Hypothalamus (tissue), 51 donors: ENCODE data around the gene RPUSD1.
A peak's percentile ranks its signal among the peaks of the same experiment; 100 is the strongest.

ENCODE experiments used
- DNase-seq, 51 donors: peaks; one replicate each; lab custom pipeline; 2025; lab: John Stamatoyannopoulos, UW

RPUSD1 gene

GRCh38 chr16:799948-800833 lies 12.0 kb upstream of the RPUSD1 start, which contains the start of gene GNG13:
GNG13 (minus strand) TSS chr16:800734; CDS start chr16:799077, 1,657 bp downstream.
- no peak for DNase-seq

DNA sequence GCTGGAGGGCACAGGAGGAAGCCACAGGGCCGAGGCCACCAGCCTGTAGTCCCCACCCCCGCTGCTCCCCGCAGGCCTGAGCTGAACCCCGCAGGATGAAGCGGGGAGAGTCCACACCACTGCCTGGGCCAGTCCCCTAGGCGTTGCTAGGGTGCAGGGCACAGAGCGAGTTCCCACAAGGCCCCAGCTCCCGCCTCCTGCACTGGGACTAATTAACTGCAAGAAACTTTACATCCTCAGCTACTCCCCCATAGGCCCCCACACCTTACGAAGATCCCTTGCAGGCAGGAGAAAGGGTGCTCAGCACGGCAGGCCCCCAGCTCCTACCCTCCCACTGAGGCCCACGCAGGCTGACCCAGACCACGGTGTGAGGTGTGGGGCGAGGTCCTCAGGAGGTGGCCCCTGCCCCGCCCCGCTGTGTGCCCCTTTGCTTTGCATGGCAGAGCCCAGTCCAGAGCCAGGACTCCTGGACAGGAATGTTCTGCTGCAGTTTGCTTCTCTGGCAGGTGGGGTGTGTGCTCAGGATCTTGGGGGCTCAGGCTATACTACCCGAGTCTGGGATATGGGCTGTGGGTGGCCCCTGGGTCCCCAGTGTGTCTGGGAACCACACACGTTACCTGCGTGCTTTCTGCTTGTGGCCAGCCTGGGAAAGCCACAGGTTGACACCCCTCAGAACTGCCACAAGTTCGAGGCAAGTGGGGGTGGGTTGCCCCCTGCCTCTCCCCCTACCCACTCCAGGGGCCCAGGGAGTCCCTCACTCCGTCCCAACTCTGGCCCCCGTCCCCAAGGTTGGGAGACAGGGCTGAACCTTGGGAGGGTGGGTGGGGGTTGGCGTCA lies 11.1 kb upstream of the RPUSD1 start:
- DNase-seq, result no peak

GRCh38 chr16:798666-799065 lies 10.5 kb upstream of the RPUSD1 start:
- no peak for DNase-seq

DNA sequence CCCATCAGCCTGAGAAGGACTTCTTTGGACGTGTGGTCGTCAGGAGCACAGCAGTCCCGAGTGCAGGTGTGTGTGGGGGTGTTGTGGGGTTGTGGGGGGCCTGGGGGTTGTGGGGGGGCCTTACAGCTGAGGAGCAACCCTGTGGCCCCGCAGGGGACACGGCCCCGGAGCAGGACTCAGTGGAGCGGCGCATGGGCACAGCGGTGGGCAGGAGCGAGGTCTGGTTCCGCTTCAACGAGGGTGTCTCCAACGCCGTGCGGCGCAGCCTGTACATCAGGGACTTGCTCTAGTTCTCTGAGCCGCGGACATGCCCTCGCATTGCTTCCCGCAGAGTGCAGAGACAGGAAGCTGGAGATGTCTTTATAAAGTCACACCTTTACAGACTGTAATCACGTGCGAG lies 9.5 kb upstream of the RPUSD1 start:
- no peak for DNase-seq

- DNase-seq, result no peak
Observed at GRCh38 chr16:797120-797420, 8.9 kb upstream of the RPUSD1 start.

DNA sequence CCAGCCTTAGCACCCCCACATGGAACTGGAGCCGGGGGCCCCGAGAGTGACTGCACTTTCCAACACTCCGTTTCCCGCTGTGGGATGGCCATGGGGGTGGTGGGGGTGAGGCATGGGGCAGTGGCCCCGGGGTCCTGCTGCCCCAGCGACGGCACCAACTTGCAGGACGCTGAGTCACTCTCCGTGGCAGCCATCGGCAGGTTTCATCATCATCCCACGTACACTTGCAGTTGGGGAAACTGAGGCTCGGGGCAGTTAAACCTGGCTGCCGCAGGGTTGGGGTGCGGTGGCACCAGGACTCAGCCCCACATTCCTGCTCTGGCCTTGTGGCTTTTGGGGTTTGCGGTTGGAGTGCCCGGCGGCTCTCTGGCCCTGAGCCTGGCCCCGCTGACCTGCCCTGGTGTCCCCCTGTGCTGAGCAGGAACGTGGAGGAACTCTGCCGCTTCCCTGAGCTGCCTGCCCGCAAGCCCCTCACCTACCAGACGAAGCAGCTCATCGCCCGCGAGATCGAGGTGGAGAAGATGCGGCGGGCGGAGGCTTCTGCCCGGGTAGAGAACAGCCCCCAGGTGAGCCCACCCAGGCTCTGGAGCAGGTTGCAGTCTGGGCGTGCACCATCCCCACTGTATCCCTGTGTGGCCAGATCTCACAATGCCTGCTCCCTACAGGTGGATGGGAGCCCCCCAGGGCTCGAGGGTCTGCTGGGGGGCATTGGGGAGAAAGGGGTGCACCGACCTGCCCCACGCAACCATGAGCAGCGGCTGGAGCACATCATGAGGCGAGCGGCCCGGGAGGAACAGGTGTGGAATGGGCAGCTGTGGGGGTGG lies 8.3 kb upstream of the RPUSD1 start:
- no peak for DNase-seq

GRCh38 chr16:795580-796229 lies 7.5 kb upstream of the RPUSD1 start:
- no peak for DNase-seq

DNA sequence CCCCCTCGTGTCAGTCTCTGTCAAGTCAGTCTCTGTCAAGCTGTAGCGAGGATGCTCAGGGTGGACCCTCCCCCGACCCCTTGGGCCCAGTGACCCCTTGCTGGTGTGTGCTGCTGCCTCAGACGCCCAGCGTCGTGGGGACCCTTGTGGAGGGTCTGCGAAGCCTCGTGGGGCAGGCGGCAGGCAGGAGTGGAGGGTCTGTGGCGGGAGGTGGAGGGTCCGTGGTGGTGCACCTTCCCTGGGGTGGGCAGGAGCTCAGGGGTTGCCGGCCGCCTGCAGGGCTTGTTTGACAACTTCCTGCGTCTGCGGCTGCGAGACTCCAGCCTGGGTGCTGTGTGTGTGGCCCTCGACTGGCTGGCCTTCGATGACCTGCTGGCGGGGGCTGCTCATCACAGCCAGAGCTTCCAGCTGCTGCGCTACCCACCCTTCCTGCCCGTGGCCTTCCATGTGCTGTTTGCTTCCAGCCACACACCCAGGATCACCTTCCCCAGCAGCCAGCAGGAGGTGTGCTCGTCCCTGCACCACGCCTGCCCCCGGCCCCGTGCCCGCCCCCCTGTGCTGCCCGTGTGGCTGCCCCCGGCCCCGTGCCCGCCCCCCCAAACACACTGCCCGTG lies 6.8 kb upstream of the RPUSD1 start:
- no peak for DNase-seq

DNA sequence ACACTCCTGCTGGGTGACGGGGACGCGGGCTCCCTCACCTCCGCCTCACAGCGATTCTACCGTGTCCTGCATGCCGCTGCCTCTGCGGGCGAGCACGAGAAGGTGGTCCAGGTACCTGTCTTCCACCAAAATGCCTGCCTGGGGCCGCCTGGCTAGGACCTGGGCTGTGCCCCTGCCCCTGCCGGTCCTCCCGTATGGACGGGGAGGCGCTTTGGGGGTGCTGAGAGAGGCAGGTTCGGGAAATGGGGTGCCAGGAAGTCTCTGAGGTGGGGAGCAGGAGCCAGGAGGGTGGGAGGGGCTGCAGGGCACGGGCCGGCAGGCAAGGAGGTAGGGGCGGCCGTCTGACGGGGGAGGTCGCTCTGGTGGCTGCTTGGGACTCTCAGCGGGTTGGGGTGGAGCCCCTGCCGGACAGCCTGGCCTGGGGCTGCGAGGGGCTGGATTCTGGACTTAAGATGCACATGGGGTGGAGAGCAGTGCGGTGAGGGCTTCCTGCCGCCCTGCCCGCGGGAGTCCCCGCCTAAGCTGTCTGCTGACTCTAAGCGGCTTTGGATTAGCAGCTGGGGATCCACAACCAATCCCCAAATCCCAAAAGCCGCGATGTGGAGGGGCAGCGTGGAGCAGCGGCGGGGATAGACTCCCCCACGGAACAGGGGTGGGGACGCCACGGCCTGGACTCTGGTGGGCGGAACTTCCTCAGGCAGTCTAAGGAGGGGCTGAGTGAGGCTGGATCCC lies 6.1 kb upstream of the RPUSD1 start:
- no peak for DNase-seq

DNA sequence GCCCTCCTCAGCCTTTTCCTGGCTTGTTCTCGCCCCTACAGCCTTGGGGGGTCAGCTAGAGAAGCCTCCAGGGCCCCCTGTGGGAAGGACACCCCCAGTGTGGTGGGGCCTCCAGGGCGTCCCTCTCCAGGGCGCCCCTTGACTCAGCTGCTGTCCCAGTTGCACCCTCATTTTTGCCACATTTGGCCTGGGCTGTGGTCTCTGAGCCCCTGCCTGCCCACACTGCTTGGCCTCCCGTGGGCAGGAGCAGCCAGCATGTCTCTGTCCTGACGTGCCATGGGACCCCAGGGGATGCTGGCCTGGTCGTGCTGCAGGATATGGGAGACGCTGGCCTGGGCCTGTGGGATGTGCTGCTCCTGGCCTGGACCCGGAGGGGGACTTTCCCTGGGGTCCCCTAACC lies 5.2 kb upstream of the RPUSD1 start:
- DNase-seq, result no peak

DNA sequence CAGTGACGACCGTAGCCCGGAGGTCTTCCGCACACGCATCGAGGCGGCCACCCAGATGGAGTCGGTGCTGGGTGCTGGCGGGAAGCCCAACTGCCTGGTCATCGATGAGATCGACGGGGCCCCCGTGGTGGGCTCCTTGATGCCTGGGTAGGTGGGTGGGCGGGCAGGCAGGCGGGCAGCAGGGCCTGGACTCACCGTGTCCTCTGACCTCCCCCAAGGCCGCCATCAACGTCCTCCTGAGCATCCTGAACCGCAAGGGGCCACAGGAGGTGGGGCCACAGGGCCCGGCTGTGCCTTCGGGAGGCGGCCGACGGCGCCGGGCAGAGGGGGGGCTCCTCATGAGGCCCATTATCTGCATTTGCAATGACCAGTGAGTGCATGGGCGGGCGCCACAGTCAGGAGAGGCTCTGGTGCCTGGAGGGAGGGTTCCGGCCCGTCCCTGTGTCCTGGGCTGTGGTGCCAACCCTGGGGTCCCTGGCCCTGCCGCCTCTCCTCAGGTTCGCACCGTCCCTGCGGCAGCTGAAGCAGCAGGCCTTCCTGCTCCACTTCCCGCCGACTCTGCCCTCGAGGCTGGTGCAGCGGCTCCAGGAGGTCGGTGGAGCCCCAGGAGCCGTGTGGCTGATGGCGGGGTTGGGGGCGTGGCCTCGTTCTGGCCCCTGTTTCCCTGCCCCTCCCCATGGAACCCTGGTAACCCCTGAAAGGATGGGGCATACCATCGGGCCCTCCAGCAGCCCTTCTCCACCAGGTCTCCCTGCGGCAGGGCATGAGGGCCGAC lies 4.2 kb upstream of the RPUSD1 start:
- no peak for DNase-seq

DNA sequence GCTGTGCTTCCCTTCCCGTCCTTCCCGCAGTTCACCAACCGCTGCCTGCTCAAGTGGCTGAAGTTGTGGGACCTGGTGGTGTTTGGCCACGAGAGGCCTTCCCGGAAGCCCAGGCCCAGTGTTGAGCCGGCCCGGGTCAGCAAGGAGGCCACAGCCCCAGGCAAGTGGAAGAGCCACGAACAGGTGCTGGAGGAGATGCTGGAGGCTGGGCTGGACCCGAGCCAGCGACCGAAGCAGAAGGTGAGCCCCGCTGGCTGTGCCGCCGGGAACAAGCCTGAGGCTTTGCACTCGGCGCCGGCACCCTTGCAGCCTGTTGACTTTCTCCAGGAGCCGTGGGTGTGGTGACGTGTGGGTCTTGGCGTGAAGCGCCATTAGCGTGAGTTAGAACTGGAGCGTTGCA lies 3.0 kb upstream of the RPUSD1 start:
- no peak for DNase-seq

GRCh38 chr16:790086-790485 lies 1.9 kb upstream of the RPUSD1 start:
- DNase-seq, result no peak

DNA sequence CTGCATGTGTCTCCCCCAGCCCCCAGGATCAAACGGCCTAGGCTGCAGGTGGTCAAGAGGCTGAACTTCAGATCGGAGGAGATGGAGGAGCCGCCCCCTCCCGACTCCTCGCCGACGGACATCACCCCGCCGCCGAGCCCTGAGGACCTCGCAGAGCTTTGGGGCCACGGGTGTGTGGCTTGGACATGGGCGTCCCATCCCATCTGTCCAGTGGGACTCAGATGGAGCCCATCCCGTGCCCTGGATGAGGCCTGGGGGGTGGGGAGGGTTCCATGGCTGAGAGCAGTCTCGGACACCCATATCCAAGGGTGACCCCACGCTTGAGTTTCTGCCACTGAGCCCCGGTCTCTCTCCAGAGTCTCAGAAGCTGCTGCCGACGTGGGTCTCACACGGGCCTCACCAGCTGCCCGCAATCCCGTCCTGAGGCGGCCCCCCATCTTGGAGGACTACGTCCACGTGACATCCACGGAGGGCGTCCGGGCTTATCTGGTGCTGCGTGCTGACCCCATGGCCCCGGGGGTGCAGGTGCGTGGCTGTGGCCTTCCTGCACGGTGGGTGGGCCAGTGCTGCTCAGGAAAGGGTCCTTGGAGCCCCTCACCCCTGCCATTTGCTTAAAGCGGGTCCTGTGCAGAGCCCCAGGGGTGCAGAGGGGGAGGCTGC lies 1.1 kb upstream of the RPUSD1 start:
- DNase-seq, result no peak

DNA sequence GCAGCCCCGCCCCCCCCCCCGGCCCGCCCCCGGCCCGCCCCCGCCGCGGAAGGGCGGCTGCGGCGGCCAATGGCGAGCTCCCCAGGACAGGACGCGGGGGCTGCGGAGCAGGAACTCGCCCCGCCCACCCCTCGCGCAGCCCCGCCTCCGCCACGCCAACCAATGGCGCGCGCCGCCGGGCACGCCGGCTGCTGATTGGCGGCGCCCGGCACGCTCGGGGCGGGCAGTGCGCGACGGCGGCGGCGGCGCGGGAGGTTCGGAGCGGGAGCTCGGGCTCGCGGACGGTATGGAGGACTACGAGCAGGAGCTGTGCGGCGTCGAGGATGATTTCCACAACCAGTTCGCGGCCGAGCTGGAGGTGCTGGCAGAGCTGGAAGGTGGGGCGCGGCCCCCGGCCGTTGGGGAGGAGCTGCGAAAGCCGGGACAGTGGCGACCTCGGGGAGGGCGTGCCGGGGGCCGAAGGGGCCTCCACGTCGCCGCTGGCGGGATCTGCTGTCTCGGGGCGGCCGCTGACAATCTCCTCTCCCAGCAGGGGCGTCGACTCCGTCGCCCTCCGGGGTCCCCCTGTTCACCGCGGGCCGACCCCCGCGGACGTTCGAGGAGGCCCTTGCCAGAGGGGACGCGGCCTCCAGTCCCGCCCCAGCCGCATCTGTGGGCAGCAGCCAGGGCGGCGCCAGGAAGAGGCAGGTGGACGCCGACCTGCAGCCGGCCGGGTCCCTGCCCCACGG lies 382 bp upstream of the RPUSD1 start, which contains the start of gene CHTF18:
Gene CHTF18 (plus strand): TSS at position 222 of the 728 bp plus-strand sequence. CDS start 65 bp downstream, at position 287.
- DNase-seq, result peak; percentile 12 to 93 (median 82)

DNA sequence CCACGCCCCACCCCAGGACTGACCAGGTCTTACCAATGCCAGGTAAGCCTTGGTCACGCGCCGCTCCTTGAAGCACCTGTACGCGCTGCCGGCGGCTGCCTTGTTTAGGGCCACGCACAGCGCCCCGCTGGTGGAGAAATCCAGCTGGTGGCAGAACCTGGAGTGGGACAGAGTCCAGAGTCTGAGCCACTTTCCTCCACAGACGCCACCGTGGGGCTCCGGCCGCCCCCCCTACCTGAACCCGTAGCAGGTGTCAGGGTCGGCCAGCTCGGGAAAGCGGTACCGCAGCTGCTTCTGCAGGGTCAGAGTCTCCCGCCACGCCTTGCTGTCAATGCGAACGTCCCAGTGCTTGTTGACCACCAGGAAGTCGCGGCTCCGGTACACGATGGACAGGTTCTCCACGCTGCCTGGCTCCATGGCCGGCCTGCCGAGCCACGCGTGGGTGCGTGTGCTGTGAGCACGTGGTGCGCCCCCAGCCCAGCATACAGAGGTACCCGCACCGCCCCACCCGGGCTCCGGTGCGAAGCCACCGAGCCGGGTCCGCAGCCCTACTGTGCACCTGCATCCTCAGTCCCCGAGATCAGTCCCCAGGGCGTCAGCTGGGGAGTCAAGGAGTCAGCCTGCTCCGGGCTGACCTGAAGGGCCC lies 737 bp downstream of the RPUSD1 start:
- DNase-seq, result no peak
